CD4-positive, alpha-beta T cell treated with Interleukin-17A for 1 hour (primary cell): Measurements from ENCODE around the gene CRYBG1.

Source experiments
- DNase-seq: peaks from one replicate; pipeline ENCODE4 v3.0.0-alpha.2; 2020

CRYBG1 gene

DNA sequence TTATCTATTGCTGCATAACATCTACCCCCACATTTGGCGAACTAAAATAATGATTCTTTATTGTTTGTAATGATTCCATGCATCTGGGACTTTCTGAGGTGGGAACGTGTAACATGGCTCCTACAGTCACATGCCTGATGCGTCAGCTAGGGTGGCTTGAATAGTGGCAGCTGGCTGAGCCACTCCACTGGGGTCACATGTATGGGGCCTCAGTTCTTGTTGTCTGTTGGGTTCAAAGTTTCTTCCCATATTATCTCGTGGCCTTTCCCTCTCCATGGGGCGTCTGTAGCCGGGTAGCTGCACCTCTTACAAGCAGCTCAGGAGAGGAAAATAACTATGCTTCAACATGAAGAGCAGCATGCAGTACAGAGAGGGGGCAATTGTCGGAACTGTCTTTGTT lies 69.9 kb downstream of the CRYBG1 start:
- DNase-seq = no peak

DNA sequence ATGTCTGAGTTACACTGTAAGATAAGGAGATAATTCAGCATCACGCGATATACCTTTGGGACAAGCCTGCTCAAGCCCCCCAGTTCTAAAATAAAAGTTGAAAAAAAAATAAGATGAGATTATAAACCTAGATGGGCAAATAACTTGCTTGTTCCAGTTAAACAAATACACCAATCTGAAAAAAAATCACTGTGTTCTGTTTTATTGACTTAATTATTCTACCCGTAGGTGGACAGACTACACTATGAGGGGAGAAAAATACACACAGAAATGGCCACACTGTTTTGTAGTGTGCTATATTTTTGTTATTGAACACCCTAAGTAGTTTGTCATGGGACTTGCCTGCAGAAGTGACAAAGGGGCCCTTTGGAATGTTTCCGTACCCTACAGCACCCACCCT lies 70.9 kb downstream of the CRYBG1 start:
- DNase-seq = no peak

DNA sequence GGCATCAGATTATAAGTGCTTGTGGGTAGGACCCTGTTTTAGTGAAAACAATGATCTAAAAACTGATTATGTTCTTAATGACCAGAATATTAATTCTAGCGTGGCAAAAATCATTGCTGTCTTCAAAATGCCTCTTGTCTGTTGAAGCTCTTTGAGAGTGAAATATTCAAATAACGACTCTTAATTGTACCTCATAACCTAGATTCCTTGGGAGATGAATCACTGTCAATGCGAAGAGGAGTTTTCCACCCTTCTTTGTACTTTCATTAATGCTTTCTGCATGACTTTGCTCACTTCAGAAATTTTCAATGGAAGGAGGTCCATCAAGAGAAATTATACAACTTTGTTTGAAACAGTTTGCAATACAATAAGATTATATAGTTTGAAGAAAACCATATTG lies 71.5 kb downstream of the CRYBG1 start:
- DNase-seq = no peak

DNA sequence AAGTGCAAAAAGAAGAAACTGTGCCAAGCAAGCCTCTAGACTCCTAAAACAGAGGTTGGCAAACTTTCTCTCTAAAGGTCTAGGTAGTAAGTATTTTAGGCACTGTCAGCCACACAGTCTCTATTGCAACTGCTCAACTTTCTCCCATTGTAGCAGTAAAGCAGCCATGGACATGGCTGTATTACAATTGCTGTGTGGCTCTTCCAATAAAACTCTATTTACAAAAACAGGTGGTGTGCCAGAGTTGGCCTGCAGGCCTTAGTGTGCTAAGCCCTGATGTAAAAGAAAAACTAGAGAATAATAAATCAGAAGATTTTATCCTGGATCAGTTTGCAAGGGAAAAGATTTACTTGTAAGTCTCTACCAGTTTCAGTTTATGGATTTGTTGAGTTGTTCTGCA lies 74.0 kb downstream of the CRYBG1 start:
- no peak for DNase-seq

DNA sequence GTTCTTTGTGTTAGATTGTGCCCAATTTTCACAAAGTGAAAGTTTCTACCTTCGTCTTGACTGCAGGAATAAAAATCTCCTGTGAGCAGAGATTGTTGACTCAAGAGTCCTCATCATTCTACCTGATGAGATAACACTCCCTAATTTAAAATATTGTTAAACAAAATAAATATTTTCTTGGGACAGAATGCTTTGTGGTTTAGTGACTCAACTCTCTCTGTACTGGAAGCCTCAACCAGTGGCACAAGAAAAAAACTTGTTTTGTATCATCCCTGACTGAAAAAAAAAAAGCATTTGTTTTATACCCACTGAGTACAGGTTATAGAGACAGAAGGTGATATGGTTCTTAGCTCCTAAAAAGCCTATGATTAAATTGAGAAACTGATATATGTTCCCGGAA lies 78.9 kb downstream of the CRYBG1 start:
- DNase-seq = no peak

DNA sequence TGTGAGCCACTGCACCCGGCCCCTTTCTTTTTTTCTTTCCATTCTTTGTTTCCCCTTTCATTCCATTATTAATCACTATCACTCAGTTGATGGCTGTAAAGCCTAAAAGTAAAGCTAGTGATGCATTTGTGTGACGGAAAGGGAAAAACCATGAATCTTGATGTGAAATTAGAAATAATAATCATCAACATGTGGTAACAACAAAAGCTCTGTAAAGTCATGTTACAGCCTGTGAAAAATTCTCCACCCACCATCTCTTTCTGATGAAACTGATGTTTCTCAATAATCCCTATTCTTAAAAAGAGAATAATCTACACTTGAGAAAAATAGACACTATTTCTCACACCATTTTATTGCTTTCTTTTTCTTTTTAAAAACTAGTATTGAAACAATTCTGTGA lies 80.0 kb downstream of the CRYBG1 start:
- no peak for DNase-seq

DNA sequence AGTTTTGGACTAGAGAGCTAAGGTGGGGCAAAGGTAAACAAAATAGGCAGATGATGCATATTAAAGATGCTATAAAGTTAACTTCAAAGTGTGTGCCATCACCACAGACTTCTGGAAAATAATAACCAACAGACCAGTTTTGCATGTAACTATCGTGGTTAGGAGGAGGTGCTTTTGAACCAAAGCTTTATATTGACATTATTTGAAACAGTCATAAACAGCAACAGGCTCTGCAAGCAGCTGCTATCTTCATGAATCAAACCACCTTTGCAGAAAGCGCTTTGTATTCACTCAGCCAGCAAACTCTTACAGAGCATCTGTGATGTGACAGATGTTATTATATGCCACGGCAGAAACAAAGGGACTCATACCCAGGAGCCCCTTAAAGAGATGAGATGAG lies 81.9 kb downstream of the CRYBG1 start:
- DNase-seq = no peak

DNA sequence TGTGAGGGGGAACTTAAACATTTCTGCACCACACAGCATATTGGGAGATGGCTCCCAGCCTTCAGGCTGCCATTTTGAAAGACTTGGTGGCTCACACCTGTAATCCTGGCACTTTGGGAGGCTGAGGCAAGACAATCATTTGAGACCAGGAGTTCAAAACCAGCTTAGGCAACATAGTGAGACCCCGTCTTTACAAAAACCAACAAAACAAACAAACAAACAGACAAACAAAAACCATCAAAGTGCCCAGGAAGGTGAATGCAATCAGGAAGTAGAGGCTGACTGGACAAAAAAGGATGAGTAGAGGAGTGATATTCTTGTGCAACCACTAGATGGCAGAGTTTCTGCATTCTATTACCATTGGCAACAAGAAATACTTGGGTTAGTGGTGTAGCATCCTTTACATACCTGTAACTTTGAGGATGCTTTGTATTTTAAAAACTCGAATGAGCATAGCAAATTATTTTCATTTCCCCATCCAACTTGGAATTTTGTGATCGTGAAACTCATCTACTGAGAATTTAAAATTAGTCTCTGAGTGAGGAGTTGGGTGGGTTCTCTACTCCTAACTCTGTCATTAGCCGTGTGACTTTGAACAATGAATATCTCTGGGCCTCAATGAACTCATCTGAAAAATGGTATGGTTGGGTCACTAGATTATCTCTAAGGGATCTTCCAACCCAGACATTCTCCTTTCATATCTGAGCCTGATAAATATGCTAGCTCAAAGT lies 84.4 kb downstream of the CRYBG1 start:
- DNase-seq = peak; percentile 80

DNA sequence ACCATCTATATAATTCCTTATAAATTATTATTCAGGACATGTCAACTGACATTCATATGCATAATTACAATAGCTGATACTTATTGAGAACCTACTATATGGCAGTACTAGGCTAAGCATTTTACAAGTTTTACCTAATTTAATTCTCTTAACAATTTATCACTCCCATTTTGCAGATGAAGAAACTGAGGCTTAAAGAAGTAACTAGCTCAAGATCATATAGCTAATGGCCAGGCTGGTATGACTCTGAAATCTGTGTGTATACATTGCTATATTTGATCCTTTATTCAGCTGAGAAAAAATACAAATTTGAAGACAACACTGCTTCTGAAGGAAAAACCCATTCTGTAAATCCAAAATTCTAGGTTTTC lies 85.0 kb downstream of the CRYBG1 start:
- DNase-seq = no peak

DNA sequence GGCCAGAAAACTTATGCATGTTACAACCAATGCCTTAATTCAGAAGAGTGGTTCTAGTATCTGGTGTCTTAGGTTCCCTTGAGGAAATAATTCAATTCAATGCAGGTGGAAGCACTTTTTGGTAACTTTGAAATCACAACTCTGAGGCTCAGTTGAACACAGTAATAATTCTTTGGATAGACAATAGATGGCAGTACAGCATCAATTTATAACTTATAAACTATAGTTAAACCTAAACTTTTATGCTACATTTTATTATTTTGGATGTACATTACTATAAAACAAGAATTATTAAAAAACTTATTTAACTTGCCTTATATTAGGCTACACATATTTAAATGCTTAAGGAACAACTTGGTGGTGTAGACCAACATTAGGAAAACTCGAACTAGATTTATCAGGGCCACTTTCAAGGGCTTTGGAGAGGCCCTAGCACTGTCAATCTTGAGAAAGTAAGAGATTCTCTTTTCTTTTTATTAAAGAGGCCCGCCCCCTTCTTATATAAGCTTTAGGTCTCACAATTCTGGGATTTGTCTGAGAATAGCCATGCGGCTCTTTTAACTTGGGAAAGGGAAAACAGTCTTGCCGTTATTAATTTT lies 85.9 kb downstream of the CRYBG1 start:
- peak; percentile 51 for DNase-seq

DNA sequence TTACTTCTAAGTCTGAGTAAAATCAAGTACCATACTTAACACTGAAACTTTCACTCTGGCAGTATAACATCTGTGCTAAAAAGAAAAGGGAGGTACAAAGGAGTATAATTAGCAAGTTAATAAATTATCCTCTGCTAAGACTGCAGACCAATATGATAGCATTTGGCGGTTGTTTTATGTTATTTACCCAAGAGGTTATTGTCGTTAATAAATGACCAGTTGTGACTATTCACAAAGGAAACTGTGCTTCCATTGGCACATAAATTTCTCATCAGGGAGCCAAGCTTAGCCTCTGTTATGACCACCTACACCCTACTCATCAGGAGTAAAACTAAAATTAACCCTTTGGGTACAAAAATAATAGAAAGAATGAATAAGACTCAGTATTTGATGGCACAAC lies 86.5 kb downstream of the CRYBG1 start:
- no peak for DNase-seq

DNA sequence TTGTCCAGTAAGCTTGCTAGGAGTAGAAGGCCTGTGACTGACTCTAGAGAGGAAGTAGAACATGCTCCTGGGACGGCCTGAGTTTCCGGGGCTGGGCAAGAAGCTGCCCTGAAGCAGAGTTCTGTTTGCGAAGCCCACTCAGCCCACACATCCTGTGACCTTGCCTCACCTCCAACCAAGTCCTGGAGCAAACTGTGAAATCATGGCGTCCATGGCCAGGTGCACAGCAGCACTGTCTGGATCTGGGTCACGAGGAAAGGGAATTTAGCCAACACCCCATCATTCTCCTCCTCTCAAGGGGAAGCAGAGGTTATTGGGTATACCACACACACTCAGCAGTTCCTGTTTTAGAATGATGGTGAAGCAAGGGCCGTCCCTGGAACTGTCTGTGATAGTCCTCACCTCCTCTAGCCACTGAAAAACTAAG lies 87.5 kb downstream of the CRYBG1 start:
- DNase-seq = peak; percentile 18

DNA sequence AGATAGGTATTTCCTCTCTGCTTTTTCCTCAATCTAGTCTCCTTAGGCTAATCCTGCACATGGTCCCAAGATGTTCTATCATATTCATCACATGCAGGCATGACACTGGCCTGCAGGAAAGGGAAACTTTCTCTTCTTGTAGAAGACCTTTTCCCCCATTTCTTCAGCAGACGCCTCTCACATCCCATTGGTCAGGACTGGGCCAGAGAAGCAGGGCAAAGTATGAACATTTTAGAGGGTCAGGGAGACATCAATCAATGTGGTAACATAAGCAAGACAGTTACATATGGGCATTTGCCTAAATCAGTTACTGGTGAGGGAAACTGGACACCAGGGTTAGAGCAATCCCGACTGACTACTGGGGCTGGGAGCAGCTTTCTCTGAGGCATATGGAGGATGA lies 90.1 kb downstream of the CRYBG1 start:
- no peak for DNase-seq

DNA sequence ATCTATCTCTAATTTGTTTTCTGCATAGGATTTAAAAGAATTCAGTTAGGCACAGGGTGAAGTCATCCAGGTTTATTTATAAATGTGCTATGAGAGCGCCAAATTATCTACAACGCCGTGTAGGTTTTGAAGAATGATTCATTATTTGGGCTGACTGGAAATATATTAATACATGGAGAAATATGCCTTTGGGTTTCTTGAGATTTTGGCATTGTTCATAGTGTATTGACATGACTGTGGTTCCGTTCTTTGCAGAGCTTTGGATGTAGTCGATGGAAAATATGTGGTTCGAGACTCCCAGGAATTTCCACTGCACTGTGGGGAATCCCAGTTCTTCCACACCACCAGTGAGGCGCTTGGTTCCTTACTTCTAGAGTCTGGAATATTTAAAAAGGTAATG lies 90.9 kb downstream of the CRYBG1 start:
- no peak for DNase-seq

DNA sequence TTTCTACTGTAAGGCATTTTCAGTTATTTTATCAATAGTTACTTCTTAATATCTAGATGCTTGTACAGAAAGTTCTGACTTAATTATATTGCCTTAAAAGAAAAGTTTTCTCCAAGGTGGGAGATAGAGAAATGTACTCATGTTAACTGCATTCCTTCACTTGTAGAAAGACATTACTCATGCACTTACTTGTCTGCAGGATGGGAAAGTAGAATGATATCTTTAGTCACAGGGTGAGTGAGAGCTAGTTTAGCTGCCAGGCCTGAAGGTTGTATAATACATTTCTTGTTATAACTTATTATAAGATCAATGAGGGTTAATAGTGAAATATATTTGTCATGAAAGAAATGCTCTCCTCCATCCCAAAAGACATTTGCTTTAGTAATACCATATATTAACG lies 92.1 kb downstream of the CRYBG1 start:
- DNase-seq = no peak

DNA sequence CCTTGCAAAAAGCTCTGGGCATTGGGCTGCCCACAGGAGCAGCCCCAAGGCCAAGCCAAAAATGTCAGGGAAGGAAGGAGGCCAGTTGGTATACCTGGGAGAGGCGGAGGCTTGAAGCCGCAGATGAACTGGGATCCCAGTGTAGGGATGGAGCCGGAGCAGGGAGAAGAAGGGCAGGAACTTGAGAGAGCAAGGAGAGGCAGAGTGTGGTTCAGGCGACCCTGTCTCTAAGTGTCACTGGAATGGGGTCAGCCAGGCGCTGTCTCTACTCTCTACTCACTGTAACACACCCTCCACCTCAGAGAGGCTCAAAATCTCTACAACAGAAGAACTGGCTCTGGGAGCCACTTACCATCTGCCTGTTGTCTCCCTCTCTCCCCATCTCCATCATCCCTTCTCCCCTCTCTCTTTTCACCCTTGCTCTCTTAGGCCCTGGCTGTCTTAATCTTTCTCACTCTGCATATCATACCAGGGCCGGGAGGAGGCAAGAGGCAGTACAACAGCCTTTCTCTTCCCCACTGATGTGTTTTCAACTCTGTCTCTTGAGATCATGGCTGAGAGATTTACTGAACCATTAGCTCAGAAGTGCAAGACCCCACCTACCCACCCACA lies 93.3 kb downstream of the CRYBG1 start:
- DNase-seq = no peak

DNA sequence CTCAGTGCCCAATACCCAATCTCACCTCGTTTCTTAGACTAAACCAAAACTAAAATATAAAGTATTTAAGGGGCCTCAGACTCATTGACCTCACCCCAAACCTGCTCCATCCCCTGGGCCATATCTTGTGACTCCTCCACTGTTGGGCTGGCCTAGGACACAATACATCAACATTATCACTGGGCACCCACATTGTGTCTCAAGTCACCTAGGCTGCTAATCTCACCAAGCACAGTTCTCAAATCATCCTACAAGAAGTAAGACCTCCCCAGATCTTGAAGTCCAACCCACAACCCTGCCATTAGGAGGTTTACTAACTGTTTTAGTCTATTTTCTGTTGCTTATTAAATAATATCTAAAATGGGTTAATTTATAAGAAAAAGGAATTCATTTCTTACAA lies 96.2 kb downstream of the CRYBG1 start:
- DNase-seq = no peak

DNA sequence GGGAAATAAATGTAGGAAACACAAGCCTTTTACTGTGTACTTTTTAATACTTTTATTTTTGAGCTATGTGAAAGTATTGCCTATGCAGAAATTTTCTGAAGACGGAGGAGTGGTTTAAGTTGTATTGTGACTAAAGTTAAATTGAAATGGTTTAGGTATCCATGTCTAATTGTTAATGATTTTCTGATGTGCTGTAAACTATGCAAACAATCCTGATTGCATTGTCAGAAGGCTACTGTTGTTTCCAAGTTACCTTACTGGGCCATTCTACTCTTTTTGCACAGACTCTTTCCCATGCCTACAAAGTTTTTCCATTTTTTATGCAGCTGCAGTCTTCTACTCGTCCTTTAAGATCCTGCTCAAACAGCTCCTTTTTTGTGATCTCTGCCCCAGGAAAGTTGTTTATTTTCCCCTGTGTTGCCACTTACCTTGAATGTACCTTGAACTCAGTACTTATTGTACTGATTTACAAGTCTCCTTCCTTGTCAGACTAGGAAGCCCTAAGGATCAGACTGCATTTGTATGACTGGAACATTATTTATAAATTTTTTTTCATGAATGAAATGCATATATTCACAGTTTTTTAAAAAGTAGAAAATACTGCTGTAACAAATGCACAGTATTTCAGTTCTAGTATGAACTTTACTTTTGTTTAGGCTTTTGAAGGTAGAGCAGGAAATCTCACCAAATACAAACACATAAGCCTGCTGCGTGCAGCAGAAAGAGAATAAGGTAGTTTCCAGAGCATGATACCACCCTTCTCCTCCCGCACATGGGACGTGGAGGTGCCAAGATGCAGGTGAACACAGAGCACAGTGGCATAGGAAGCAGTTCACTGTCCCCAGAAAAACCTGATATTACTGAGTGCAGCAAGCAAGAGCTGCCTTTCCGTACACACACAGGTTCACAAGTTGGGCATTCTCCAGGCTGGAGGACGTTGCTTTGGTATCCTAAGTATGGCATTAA lies 97.8 kb downstream of the CRYBG1 start:
- no peak for DNase-seq

DNA sequence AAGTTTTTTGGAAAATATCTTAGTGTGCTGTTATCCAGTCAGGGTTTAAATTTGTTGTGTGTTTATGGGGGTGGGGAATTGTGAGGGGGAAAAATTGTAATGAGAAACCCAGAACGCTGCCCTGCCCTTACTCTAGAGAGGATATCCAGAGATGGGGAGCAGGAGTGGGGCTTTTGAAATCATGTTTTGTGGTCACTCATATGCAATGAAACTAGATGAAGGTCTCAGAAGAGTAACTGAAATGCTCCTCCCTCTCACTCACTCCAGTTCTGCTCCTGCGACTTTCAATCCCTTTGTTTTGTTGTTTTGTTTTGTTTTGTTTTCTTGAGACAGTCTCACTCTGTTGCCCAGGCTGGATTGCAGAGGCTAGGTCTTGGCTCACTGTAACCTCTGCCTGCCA lies 100.0 kb downstream of the CRYBG1 start:
- DNase-seq = no peak

DNA sequence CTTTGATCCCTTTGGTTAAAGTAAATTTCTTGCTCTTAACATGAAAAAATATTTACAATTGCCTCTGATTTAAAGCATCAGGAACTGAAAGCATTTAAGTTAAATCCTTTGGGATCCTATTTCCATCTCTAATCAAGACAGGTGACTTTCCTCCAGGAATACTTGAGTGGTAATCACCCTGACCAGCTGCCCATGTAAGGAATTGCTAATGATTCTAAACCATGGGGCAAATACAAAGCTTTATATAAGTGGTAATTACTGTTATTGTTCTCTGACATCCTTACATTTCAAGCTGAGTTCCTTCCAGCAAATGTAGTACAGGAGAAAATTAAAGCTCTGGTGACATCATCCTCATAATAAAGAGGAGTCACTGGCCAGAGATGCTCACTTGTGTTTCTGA lies 100.6 kb downstream of the CRYBG1 start:
- DNase-seq = no peak

DNA sequence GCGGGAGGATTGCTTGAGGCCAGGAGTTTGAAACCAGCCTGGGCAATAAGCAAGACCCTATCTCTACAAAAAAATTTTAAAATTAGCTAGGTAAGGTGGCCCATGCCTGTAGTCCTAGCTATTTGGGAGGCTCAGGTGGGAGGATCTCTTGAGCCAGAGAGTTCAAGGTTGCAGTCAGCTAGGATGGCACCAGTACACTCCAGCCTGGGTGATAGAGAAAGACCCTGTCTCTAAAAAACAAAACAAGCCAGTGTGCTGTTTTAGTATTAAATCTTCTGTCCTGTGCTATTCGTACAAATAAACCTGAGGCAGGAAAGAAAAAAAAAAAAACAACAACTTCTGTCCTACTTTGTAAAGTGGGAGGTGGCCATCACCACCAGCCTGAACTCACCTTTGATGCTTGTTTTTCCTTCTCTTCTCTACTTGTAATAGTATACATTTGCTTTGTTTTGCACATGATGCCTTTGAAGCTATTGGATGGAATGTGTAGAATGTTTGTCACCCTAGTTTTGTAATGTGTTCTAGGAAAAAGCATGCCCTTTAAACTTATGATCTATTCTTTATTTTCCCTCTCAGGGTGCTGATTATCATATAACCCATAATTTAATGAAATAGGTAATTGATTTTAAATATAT lies 102.5 kb downstream of the CRYBG1 start:
- DNase-seq = no peak

DNA sequence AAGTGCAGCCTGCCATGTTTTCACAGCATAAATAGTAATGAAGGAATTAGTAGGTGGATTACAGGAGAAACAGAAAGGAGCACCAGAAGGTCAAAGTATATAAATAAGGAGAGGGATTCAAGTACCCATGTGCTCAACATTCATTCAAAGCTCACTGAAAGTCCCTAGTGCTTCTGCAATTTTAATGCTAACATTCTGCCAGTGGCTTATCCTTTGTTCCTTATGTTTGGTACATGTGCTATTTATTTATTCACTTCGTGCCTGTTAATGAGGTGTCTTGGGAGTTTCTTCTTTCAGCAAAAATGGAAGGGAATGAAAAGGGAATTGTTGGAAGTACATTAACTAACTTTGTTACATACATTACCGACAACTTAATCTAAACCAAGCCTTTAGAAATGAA lies 105.7 kb downstream of the CRYBG1 start:
- DNase-seq = no peak

DNA sequence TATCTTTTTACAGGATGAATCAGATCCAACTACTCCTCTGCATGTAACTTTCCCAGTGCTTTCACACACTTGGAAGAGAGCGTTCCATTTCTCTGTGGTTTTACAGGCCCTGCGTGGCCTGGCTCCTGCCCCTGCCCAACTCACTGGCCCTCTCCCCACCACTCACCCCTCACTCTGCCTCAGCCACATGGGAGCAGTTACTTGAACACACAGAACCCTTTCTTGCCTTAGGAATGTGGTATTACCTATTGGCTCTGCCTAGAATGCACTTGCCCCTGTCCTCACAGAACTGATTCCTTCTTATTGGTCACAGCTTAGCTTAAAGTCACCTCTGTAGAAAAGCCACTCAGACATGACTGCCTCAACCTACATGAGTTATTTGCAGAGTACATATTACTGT lies 108.4 kb downstream of the CRYBG1 start:
- no peak for DNase-seq
